GM18868 (cell line): ENCODE measurements around the gene GZF1.

Experiments
- ATAC-seq: cut with Tn5 transposase; IDR thresholded peaks from one replicate; pipeline ENCODE4 v1.9.1; 2021; ENCODE audit warnings: mild to moderate bottlenecking, moderate library complexity; ENCODE audit not compliant: unreplicated experiment

The GZF1 gene

GRCh38 chr20:23404196-23404595 is 42.2 kb downstream of the GZF1 start:
- ATAC-seq = no peak

GRCh38 chr20:23406880-23407279 is 44.9 kb downstream of the GZF1 start:
- ATAC-seq = no peak

GRCh38 chr20:23407781-23408464 is 45.9 kb downstream of the GZF1 start:
- ATAC-seq = peak; percentile 96

- ATAC-seq = no peak
These were observed 47.0 kb downstream of the GZF1 start for GRCh38 chr20:23408957-23409356.

GRCh38 chr20:23409800-23410199 is 47.8 kb downstream of the GZF1 start:
- ATAC-seq = no peak

GRCh38 chr20:23410916-23411695 is 49.1 kb downstream of the GZF1 start:
- no peak for ATAC-seq

GRCh38 chr20:23412026-23412425 is 50.0 kb downstream of the GZF1 start:
- ATAC-seq = no peak

GRCh38 chr20:23413862-23414422 is 52.0 kb downstream of the GZF1 start:
- ATAC-seq = no peak

GRCh38 chr20:23414526-23415188 is 52.7 kb downstream of the GZF1 start:
- no peak for ATAC-seq

GRCh38 chr20:23415555-23415954 is 53.6 kb downstream of the GZF1 start:
- no peak for ATAC-seq

- no peak for ATAC-seq
These were observed 54.1 kb downstream of the GZF1 start for GRCh38 chr20:23415959-23416583.

GRCh38 chr20:23417861-23418260 is 55.9 kb downstream of the GZF1 start:
- no peak for ATAC-seq

- ATAC-seq = no peak
These were observed 57.6 kb downstream of the GZF1 start for GRCh38 chr20:23419657-23419994.

GRCh38 chr20:23419995-23420901 is 58.3 kb downstream of the GZF1 start:
- peak; percentile 24 for ATAC-seq

- ATAC-seq = peak; percentile 97
These were observed 59.3 kb downstream of the GZF1 start, which contains the start of gene NAPB for GRCh38 chr20:23420943-23421931. Gene NAPB (minus strand): TSS chr20:23421488. CDS start chr20:23421402, 86 bp downstream.
